Central memory CD4-positive, alpha-beta T cell (primary cell): Measurements from ENCODE around the gene SLC6A12.
"Not testable (repeated sequence)": the region's sequence is repeated elsewhere in the genome, so short reads cannot be mapped to it uniquely, and the experiment has no call there.

Experiments used
- DNase-seq: peaks from one replicate; pipeline ENCODE4 v3.0.0; 2022

SLC6A12 gene

GRCh38 chr12:234019-234418 is 20.1 kb upstream of the SLC6A12 start:
- DNase-seq = no peak

- no peak for DNase-seq
These were observed 19.6 kb upstream of the SLC6A12 start for GRCh38 chr12:233615-233968.

DNA sequence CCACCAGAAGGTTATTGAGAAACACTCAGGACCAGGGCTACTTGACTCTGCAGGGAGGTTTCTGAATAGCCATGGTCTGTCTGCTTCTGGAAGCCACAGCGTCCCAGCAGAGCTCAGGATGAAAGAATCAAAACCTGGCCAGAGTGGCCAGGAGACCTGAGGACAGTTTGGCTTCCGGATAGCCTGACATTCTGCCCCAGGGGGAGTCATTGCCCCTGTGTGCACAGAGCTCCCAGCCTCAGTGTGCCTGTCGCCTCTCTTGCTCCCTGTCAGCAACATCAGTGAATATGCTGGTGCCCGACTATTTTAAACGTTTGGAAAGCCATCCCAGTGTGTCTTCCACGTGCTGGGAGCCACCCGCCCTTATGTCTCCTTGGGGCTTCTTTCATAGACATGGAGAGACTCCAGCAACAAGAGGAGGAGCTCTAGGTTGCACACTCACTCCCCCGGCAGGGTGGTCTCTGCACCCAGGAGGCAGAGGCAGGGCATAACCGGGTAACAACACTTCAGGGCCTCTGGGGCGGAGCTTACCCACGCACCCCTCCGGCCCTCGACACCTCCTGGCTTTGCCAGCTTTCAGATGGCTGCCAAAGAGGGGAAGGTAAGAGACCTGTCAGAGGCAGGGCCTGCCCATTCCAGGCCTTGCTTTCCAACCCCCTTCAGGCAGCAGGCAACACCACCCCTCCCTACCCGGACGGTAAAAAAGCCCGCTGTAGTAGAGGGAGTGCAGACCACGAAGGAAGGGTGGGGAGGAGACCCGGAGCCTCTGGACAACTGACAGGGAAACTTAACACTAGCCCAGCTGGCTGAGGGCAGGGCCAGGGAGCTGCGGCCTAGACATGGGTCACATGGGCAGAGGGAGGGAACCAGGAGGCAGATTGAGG is 19.0 kb upstream of the SLC6A12 start:
- no peak for DNase-seq

DNA sequence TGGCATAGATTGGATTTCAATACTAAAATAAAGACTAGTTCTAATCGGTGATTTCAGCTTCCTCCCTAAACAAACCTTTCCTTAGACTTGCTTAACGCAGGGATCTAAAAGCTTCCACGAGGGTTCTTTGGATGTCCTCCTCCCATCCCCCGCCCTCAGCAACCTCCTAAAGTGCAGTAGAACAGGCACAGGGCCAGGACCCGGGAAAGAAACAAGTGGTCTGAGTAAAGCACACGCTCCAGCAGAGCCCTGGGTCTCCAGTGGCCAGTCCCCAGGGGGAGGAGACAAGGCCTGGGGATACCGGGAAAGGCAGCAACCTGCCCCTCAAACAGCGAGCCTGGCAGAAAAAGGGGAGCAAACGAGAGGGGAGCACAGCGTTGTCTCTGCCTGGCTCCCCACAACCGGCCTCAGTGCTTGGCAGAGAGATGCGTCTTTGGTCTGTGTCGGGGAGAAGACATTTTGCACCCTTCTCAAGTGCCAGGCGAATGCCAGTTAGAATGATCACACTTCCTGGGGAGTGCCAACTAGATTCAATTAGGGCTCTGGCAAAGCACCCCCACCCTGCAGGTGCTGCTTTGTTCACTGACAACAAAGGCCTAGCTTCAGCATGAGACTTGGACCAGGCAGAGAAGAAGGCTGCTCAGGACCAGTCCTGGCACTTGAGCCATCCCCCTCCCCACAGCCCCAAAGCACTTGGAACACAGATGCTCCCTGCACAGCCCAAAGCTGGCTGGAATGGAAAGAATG is 17.1 kb upstream of the SLC6A12 start:
- no peak for DNase-seq

GRCh38 chr12:229441-230191 is 15.7 kb upstream of the SLC6A12 start:
- no peak for DNase-seq

- no peak for DNase-seq
These were observed 14.9 kb upstream of the SLC6A12 start for GRCh38 chr12:228846-229200.

- DNase-seq = no peak
These were observed 14.2 kb upstream of the SLC6A12 start for GRCh38 chr12:227923-228845.

DNA sequence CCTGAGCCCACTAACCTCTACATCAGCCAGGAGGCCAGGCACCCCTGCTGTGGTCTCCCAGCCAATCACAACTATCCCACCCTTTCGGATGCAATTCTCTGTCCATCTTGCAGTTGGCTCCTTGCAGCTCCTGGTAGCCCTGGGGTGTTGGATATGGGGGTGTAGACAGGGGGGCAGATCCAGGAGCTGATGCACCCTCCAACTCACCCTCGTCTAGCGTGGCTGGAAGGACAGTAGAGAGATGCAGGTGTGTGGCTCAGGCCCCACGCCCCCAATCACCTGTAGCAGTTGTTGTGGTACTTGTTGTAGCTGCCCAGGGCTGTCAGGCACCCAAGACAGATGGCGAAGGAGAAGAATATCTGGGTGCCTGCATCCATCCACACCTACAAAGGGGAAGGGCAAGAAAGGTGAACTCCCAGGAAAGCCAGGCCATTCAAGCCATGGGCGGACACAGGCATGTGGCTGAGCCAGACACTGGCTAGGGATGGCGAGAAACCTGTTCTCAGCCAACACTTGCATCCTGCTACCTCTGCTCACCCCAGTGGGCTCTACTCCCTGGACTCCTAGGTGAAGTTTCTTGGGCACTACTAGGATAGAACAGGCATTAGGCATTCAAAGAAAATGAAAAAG is 13.4 kb upstream of the SLC6A12 start:
- no peak for DNase-seq

GRCh38 chr12:226401-226800 is 12.4 kb upstream of the SLC6A12 start:
- DNase-seq = no peak

- DNase-seq = no peak
These were observed 11.1 kb upstream of the SLC6A12 start for GRCh38 chr12:225012-225411.

DNA sequence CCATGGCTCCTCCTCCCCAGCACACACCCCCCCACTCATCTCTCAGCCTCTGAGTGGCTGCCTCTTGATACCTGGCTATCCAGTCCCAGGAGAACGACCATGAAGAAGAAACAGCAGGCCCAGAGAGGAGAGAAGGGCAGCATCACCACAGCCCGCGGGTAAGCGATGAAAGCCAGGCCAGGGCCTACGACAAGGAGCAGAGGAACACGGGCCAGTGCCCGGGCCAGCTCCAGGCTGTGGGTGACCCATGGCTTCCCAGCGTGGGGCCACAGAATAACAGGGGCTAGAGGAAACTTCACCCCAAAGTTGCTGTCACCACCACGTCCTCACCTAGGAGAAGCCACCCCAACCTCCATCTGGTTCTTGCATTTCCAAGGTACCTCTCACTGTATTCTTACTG is 10.4 kb upstream of the SLC6A12 start:
- DNase-seq = no peak

GRCh38 chr12:223841-224240 is 9.9 kb upstream of the SLC6A12 start:
- DNase-seq = no peak

- no peak for DNase-seq
These were observed 7.8 kb upstream of the SLC6A12 start for GRCh38 chr12:221736-222135.

DNA sequence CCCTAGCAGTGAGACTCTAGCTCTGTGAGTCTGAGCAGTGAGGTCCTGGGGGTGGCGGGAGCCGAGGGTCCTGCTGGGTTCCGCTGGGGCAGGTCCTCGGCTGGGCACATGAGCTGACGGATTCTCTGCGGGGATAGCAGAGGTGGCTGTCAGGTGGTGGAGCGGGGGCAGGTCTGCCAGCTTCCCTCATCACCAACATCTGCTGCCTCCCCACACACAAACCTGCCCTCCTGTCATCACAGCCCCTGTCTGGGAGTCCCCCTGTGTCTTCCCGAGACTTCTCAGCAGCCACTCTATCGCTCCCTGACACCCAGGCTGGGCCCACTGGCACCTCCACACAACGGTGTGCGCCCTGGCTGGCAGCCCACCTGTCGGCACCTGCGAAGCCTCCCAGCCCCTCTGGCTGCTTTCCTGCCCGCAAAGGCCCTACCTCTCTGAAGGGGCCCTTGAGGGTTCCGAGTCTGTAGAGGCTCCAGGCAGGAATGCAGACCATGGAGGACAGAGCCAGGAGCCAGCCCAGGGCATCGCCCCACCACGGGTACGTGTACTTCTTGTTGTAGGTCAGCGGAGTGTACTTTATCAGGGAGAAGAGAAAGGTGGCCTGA is 7.1 kb upstream of the SLC6A12 start:
- no peak for DNase-seq

- no peak for DNase-seq
These were observed 6.5 kb upstream of the SLC6A12 start for GRCh38 chr12:220491-220890.

- no peak for DNase-seq
These were observed 6.0 kb upstream of the SLC6A12 start for GRCh38 chr12:219891-220352.

GRCh38 chr12:218728-219590 is 5.0 kb upstream of the SLC6A12 start:
- no peak for DNase-seq

DNA sequence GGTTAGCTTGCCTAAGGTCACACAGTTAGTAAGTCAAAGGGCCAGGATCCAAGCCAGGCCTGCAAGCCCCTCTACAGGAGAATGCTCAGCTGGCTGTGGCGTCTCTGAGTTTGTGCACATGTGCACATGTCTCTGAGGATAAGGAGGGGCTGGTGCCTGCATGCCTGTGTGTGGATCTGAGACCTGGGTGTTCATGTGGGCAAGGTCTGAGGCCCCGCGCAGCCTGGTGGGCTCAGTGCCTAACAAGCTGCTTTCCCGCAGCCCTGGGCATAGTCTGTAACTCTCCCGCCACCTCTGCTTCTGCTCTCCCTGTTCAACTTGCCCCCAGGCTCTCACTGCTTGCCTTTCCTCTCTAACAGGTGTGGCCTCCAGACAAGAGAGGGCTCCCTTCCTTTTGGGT is 4.3 kb upstream of the SLC6A12 start:
- no peak for DNase-seq

- not testable (repeated sequence) for DNase-seq
These were observed 3.1 kb upstream of the SLC6A12 start for GRCh38 chr12:217029-217428.

GRCh38 chr12:215116-215515 is 1.2 kb upstream of the SLC6A12 start:
- DNase-seq = no peak
